ENCODE measurements around the gene CTIF. TPM values are rescaled to one million over a fixed set of nuclear protein-coding genes. Genes with fewer than 3 reads are reported as not detected.
A peak's percentile ranks its signal among the peaks of the same experiment; 100 is the strongest.

Gene CTIF
- total and polyA plus RNA-seq, 12 donors, result 44.5 to 74.1 (median 58.9) TPM

- Histone ChIP-seq H3K4me1 (peaks cover 0 to 39% (median 24%) of the 10 kb centered on the region in 9 donors), H3K36me3 (peaks cover 0 to 33% (median 15%) of the 10 kb centered on the region in 9 donors), H3K27ac (no peak overlapping the region), H3K27me3 (no peaks in the 10 kb centered on the region), H3K9me3 (peaks cover 0 to 6% (median 0%) of the 10 kb centered on the region in 11 donors), H3K4me3 (no peak overlapping the region)
- ATAC-seq (peak in 1 of 8 donors; percentile 15), DNase-seq (no peak)
- WGBS, 2 donors, result 94 to 96% methylated on average over 14 of the region's 14 CpGs
- no peak for TF ChIP-seq CTCF (IDR thresholded peaks at IDR 0.05)
- intact Hi-C loops (cut with DNase I), result loop anchor here in 9 of 10 donors (2.0 to 10.0 kb wide), 6 partner anchors 116 to 187 kb away; partner anchors contain the start of gene CTIF (in 1 of the 9)
Observed at GRCh38 chr18:48663096-48663930, 124.5 kb downstream of the CTIF start.

GRCh38 chr18:48663931-48664847 is 125.4 kb downstream of the CTIF start:
- no peak overlapping the region for H3K27ac ChIP-seq

GRCh38 chr18:48665654-48666053 is 126.8 kb downstream of the CTIF start:
- TF ChIP-seq CTCF (IDR thresholded peaks at IDR 0.05), result no peak
- Histone ChIP-seq H3K9me3 (peaks cover 0 to 6% (median 0%) of the 10 kb centered on the region in 11 donors), H3K27ac (no peak overlapping the region), H3K4me1 (peaks cover 0 to 34% (median 20%) of the 10 kb centered on the region in 9 donors), H3K36me3 (peaks cover 0 to 44% (median 17%) of the 10 kb centered on the region in 9 donors), H3K27me3 (no peaks in the 10 kb centered on the region), H3K4me3 (no peak overlapping the region)
- DNase-seq, result no peak
- intact Hi-C loops (cut with DNase I), result loop anchor here in 3 of 10 donors (2.0 to 10.0 kb wide), 3 partner anchors 121 to 191 kb away; no protein-coding TSS in a partner anchor
- no peak for ATAC-seq

More at GRCh38 chr18:48663931-48664847, 125.4 kb downstream of the CTIF start:
- DNase-seq (peak; percentile 68 to 76), ATAC-seq (peak; percentile 34 to 78 (median 66))
- Histone ChIP-seq H3K9me3 (peaks cover 0 to 6% (median 0%) of the 10 kb centered on the region in 11 donors), H3K36me3 (peaks cover 0 to 34% (median 15%) of the 10 kb centered on the region in 9 donors), H3K4me3 (no peak overlapping the region), H3K4me1 (peaks cover 0 to 39% (median 24%) of the 10 kb centered on the region in 9 donors), H3K27me3 (no peaks in the 10 kb centered on the region)
- intact Hi-C loops (cut with DNase I), result loop anchor here (1.0 to 10.0 kb wide), 8 partner anchors 117 to 189 kb away; partner anchors contain the start of gene CTIF (in 1 of the 10)
- 51% methylated on average over 29 of the region's 29 CpGs for WGBS, 2 donors
- peak; percentile 84 to 93 (median 88) for TF ChIP-seq CTCF (IDR thresholded peaks at IDR 0.05)

- Histone ChIP-seq H3K27ac (no peak overlapping the region), H3K27me3 (no peaks in the 10 kb centered on the region), H3K4me1 (peaks cover 0 to 24% (median 11%) of the 10 kb centered on the region in 9 donors), H3K36me3 (peaks cover 0 to 53% (median 22%) of the 10 kb centered on the region in 9 donors), H3K9me3 (peaks cover 0 to 15% (median 8%) of the 10 kb centered on the region in 11 donors), H3K4me3 (no peak overlapping the region)
- intact Hi-C loops (cut with DNase I), result loop anchor here in 1 of 10 donors (10.0 kb wide), 1 partner anchor 122 kb away; no protein-coding TSS in a partner anchor
- no peak for TF ChIP-seq CTCF (IDR thresholded peaks at IDR 0.05)
- no peak for DNase-seq
- ATAC-seq, result no peak
- WGBS, 2 donors, result 93 to 96% methylated on average over 4 of the region's 4 CpGs
Observed at GRCh38 chr18:48666613-48667012, 127.8 kb downstream of the CTIF start.

All from heart right ventricle (tissue), 16 donors.